ENCODE results near the gene GBGT1.

DNA sequence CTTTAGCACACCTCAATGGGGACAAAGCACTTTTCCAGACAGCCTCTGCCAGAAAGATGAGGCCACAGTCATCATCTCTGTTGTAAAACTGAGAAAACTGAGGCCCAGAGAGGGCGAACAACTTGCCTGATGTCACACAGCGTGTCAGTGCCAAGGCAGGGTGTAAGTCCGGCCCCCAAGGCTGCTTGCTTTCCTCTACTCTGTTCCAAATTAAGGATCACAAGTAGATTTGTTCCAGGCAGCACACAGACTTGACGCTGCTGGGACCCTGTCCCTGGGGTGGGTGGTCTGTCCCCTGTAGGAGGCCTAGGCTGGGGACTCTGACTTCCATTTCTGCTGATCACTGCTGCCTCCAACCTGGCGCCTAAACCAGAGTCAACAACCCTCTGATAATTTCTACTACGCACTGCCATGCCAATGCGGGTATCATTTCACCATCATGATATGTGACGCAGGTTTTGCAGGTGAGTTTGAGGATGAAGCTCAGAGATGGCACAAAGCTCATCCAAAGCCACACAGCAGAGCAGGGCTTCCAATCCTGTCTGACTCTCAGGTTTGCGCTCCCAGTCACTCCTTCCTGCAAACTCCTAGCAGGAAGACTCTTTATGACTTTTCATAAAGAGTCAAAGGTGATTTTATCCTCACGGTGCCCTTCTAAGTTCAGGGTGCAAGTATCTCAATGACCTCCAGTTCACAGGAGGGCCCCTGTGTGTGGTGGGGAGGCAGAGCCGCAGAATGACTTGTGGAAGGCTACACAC is 29.1 kb downstream of the GBGT1 start:
- TF ChIP-seq CTCF (conservative IDR thresholded peaks at IDR 0.05; ENCODE audit: low read depth, low read length) = no peak
- TF ChIP-seq EZH2 (IDR thresholded peaks at IDR 0.05; ENCODE audit: low read length, unreplicated experiment) = no peak
- TF ChIP-seq EZH2phosphoT487 (IDR thresholded peaks at IDR 0.05; ENCODE audit: borderline replicate concordance, low read length) = no peak
